ENCODE data around the gene ATRN. TPM values are rescaled to one million over a fixed set of nuclear protein-coding genes. Genes with fewer than 3 reads are reported as not detected.

Gene ATRN
- total and polyA plus RNA-seq, 4 donors = 4.0 to 33.4 (median 16.4) TPM

- Histone ChIP-seq H3K9me3 (ENCODE audit: control insufficient read depth, low read length) (no peaks in the 10 kb centered on the region), H3K27me3 (ENCODE audit: control insufficient read depth in 1 of 2, insufficient read depth in 2 of 2, low read length in 1 of 2) (no peaks in the 10 kb centered on the region), H3K27ac (ENCODE audit: low read depth in 1 of 2, low read length in 2 of 2) (no peak overlapping the region), H3K36me3 (ENCODE audit: control insufficient read depth in 1 of 2, insufficient read depth in 2 of 2, low read length in 1 of 2) (peaks cover 0 to 3% of the 10 kb centered on the region in 2 donors), H3K4me1 (ENCODE audit: control insufficient read depth in 1 of 2, insufficient read depth in 2 of 2, low read length in 2 of 2) (no peaks in the 10 kb centered on the region), H3K4me3 (ENCODE audit: low read length in 2 of 2) (no peak overlapping the region)
- ATAC-seq (ENCODE audit: low FRiP score) = no peak
- WGBS, 2 donors = 84 to 94% methylated on average over 1 of the region's 1 CpG
- intact Hi-C loops (cut with DNase I) = no loop called here
- no peak for DNase-seq
Measured at GRCh38 chr20:3635346-3635745, 164.5 kb downstream of the ATRN start.

DNA sequence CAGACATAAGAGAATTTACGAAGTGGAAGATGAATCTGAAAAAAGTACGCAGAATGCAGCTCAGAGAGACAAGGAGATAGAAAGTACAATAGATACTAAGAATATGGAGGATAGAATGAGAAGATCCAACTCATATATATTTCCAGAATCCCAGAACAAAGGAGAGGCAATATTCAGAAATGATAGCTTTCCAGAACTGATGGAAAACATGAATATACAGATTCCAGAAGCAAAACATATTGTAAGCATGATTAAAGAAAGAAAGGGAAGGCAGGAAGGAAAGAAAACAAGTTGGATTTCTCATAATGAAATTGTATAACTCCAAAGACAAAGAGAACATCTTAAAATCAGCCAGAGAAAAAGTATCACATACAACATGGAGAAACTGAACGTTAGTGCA lies 169.4 kb downstream of the ATRN start:
- ATAC-seq (ENCODE audit: low FRiP score) (no peak), DNase-seq (no peak)
- Histone ChIP-seq H3K27ac (ENCODE audit: low read depth in 1 of 2, low read length in 2 of 2) (no peak overlapping the region), H3K36me3 (ENCODE audit: control insufficient read depth in 1 of 2, insufficient read depth in 2 of 2, low read length in 1 of 2) (peaks cover 5 to 9% of the 10 kb centered on the region in 2 donors), H3K9me3 (ENCODE audit: control insufficient read depth, low read length) (no peaks in the 10 kb centered on the region), H3K4me3 (ENCODE audit: low read length in 2 of 2) (no peak overlapping the region), H3K27me3 (ENCODE audit: control insufficient read depth in 1 of 2, insufficient read depth in 2 of 2, low read length in 1 of 2) (no peaks in the 10 kb centered on the region), H3K4me1 (ENCODE audit: control insufficient read depth in 1 of 2, insufficient read depth in 2 of 2, low read length in 2 of 2) (no peaks in the 10 kb centered on the region)
- intact Hi-C loops (cut with DNase I) = no loop called here
- WGBS, 2 donors = 81 to 96% methylated on average over 3 of the region's 3 CpGs

DNA sequence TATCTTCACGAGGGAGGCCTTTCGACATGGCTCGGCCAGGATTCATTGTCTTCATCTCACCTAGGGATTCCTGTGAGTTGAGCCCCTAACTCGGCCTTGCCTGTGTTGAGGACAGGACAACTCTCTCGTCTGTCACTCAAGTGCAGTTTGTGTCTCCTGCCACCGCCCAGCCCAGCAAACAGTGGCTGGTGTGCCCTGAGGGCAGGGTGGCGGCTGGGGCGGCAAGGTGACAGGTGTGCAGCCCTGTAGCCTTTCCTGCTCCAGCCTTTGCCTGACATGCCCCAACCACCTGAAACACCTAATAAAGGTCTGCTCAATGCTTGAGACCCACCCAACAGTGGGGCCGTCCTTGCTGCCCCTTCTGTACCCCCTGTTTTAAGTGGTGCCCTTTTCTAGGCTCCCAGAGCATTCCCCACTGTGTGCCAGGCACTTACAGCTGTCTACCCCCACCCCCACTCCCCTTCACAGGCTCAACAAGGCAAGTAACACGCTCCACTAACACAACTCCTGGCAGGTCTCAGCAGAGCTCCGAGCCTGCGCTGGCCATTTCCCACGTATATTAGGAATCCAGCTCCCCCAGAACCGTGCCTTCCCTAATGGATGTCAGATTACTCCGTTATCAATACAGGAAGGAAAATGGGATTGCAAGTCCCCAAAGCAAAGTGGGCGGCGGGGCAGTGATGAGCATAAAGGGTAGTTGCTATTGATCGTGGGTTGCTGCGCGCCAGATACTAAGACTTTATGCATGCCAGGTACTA lies 174.7 kb downstream of the ATRN start:
- DNase-seq (no peak), ATAC-seq (ENCODE audit: low FRiP score) (no peak)
- 93 to 95% methylated on average over 20 of the region's 20 CpGs for WGBS, 2 donors
- Histone ChIP-seq H3K27me3 (ENCODE audit: control insufficient read depth in 1 of 2, insufficient read depth in 2 of 2, low read length in 1 of 2) (no peaks in the 10 kb centered on the region), H3K9me3 (ENCODE audit: control insufficient read depth, low read length) (no peaks in the 10 kb centered on the region), H3K4me1 (ENCODE audit: control insufficient read depth in 1 of 2, insufficient read depth in 2 of 2, low read length in 2 of 2) (no peaks in the 10 kb centered on the region), H3K27ac (ENCODE audit: low read depth in 1 of 2, low read length in 2 of 2) (no peak overlapping the region), H3K4me3 (ENCODE audit: low read length in 2 of 2) (no peak overlapping the region), H3K36me3 (ENCODE audit: control insufficient read depth in 1 of 2, insufficient read depth in 2 of 2, low read length in 1 of 2) (peaks cover 9 to 12% of the 10 kb centered on the region in 2 donors)
- intact Hi-C loops (cut with DNase I) = no loop called here

DNA sequence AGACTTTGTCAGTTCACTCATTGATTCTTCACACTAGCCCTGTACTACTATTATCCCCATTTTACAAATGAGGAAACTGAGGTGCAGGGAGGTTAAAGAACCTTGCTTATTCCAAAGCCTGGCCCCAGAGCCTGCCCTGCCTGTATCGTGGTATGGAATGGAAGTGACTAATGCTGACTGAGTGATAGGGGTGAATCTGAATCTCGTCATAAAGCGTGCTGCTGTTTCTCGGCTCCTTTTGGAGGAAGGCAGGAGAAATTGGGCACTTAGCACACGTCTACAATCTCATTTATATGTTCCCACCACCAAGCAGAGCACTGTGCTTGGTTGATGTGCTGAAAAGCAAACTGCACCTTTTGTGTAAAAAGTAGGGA lies 175.2 kb downstream of the ATRN start:
- H3K4me3 ChIP-seq (ENCODE audit: low read length in 2 of 2) = no peak overlapping the region
- DNase-seq (no peak), ATAC-seq (ENCODE audit: low FRiP score) (no peak)
- H3K27me3 ChIP-seq (ENCODE audit: control insufficient read depth in 1 of 2, insufficient read depth in 2 of 2, low read length in 1 of 2) = no peaks in the 10 kb centered on the region
- H3K27ac ChIP-seq (ENCODE audit: low read depth in 1 of 2, low read length in 2 of 2) = no peak overlapping the region
- intact Hi-C loops (cut with DNase I) = no loop called here
- 86 to 90% methylated on average over 5 of the region's 5 CpGs for WGBS, 2 donors
- peaks cover 9 to 12% of the 10 kb centered on the region in 2 donors for H3K36me3 ChIP-seq (ENCODE audit: control insufficient read depth in 1 of 2, insufficient read depth in 2 of 2, low read length in 1 of 2)
- H3K4me1 ChIP-seq (ENCODE audit: control insufficient read depth in 1 of 2, insufficient read depth in 2 of 2, low read length in 2 of 2) = no peaks in the 10 kb centered on the region
- H3K9me3 ChIP-seq (ENCODE audit: control insufficient read depth, low read length) = no peaks in the 10 kb centered on the region

DNA sequence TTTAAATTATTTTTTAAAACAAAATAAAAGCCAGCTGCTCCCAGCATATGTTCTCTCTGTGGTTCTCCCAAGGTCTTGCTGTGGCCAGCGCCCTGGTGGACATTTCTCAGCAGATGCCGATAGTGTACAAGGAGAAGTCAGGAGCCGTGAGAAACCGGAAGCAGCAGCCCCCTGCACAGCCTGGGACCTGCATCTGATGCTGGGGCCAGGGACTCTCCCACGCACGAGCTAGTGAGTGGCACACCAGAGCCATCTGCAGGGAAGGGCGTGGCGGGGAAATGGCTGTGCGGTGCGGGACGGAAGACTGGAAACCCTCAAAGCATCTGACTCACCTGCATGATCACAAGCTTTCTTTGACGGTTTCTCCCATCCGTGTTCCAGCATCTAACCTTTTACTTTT lies 175.8 kb downstream of the ATRN start:
- 91 to 92% methylated on average over 13 of the region's 13 CpGs for WGBS, 2 donors
- no peak overlapping the region for H3K27ac ChIP-seq (ENCODE audit: low read depth in 1 of 2, low read length in 2 of 2)
- ATAC-seq (ENCODE audit: low FRiP score) (no peak), DNase-seq (no peak)
- no peaks in the 10 kb centered on the region for H3K4me1 ChIP-seq (ENCODE audit: control insufficient read depth in 1 of 2, insufficient read depth in 2 of 2, low read length in 2 of 2)
- no peak overlapping the region for H3K4me3 ChIP-seq (ENCODE audit: low read length in 2 of 2)
- no peaks in the 10 kb centered on the region for H3K27me3 ChIP-seq (ENCODE audit: control insufficient read depth in 1 of 2, insufficient read depth in 2 of 2, low read length in 1 of 2)
- H3K9me3 ChIP-seq (ENCODE audit: control insufficient read depth, low read length) = no peaks in the 10 kb centered on the region
- intact Hi-C loops (cut with DNase I) = no loop called here
- H3K36me3 ChIP-seq (ENCODE audit: control insufficient read depth in 1 of 2, insufficient read depth in 2 of 2, low read length in 1 of 2) = peaks cover 9 to 12% of the 10 kb centered on the region in 2 donors

GRCh38 chr20:3647473-3647872 lies 176.7 kb downstream of the ATRN start:
- no peak for ATAC-seq (ENCODE audit: low FRiP score)
- intact Hi-C loops (cut with DNase I) = no loop called here

GRCh38 chr20:3648951-3649350 lies 178.1 kb downstream of the ATRN start:
- Histone ChIP-seq H3K27ac (ENCODE audit: low read depth in 1 of 2, low read length in 2 of 2) (no peak overlapping the region), H3K27me3 (ENCODE audit: control insufficient read depth in 1 of 2, insufficient read depth in 2 of 2, low read length in 1 of 2) (no peaks in the 10 kb centered on the region), H3K4me3 (ENCODE audit: low read length in 2 of 2) (no peak overlapping the region), H3K36me3 (ENCODE audit: control insufficient read depth in 1 of 2, insufficient read depth in 2 of 2, low read length in 1 of 2) (peaks cover 4 to 11% of the 10 kb centered on the region in 2 donors), H3K9me3 (ENCODE audit: control insufficient read depth, low read length) (peaks cover 1% of the 10 kb centered on the region), H3K4me1 (ENCODE audit: control insufficient read depth in 1 of 2, insufficient read depth in 2 of 2, low read length in 2 of 2) (no peaks in the 10 kb centered on the region)
- no peak for ATAC-seq (ENCODE audit: low FRiP score)
- DNase-seq = no peak
- intact Hi-C loops (cut with DNase I) = no loop called here
- 92 to 93% methylated on average over 9 of the region's 9 CpGs for WGBS, 2 donors

More at GRCh38 chr20:3647473-3647872, 176.7 kb downstream of the ATRN start:
- Histone ChIP-seq H3K27me3 (ENCODE audit: control insufficient read depth in 1 of 2, insufficient read depth in 2 of 2, low read length in 1 of 2) (no peaks in the 10 kb centered on the region), H3K4me1 (ENCODE audit: control insufficient read depth in 1 of 2, insufficient read depth in 2 of 2, low read length in 2 of 2) (no peaks in the 10 kb centered on the region), H3K9me3 (ENCODE audit: control insufficient read depth, low read length) (no peaks in the 10 kb centered on the region), H3K27ac (ENCODE audit: low read depth in 1 of 2, low read length in 2 of 2) (no peak overlapping the region), H3K36me3 (ENCODE audit: control insufficient read depth in 1 of 2, insufficient read depth in 2 of 2, low read length in 1 of 2) (peaks cover 6 to 11% of the 10 kb centered on the region in 2 donors), H3K4me3 (ENCODE audit: low read length in 2 of 2) (no peak overlapping the region)
- DNase-seq = no peak

GRCh38 chr20:3651204-3651962 lies 180.6 kb downstream of the ATRN start:
- peaks cover under 1 to 4% of the 10 kb centered on the region in 2 donors for H3K36me3 ChIP-seq (ENCODE audit: control insufficient read depth in 1 of 2, insufficient read depth in 2 of 2, low read length in 1 of 2)
- ATAC-seq (ENCODE audit: low FRiP score) = no peak
- intact Hi-C loops (cut with DNase I) = no loop called here

DNA sequence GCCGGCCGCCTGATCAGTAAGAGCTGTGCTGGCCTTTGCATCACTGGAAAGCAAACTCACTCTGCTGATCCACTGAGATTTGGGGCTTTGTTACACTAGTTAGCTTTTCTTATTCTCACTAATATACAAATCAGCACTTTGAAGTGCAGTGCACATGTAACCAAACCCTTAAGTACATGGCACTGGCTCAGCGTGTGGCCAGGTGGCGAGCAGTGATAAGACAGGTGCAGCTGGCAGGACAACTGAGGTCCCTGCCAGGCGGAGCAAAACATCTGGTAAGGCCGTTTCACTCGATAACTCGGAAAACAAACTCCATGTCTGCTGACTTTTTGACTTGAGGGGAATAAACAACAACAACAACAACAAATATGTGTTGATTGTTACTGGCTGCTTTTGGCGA lies 181.4 kb downstream of the ATRN start:
- Histone ChIP-seq H3K4me3 (ENCODE audit: low read length in 2 of 2) (no peak overlapping the region), H3K9me3 (ENCODE audit: control insufficient read depth, low read length) (peaks cover 1% of the 10 kb centered on the region), H3K4me1 (ENCODE audit: control insufficient read depth in 1 of 2, insufficient read depth in 2 of 2, low read length in 2 of 2) (no peaks in the 10 kb centered on the region), H3K27ac (ENCODE audit: low read depth in 1 of 2, low read length in 2 of 2) (no peak overlapping the region), H3K36me3 (ENCODE audit: control insufficient read depth in 1 of 2, insufficient read depth in 2 of 2, low read length in 1 of 2) (peaks cover 0 to 2% of the 10 kb centered on the region in 2 donors), H3K27me3 (ENCODE audit: control insufficient read depth in 1 of 2, insufficient read depth in 2 of 2, low read length in 1 of 2) (no peaks in the 10 kb centered on the region)
- ATAC-seq (ENCODE audit: low FRiP score) (no peak), DNase-seq (no peak)
- WGBS, 2 donors = 93 to 97% methylated on average over 9 of the region's 9 CpGs
- intact Hi-C loops (cut with DNase I) = no loop called here

More at GRCh38 chr20:3651204-3651962, 180.6 kb downstream of the ATRN start:
- Histone ChIP-seq H3K27me3 (ENCODE audit: control insufficient read depth in 1 of 2, insufficient read depth in 2 of 2, low read length in 1 of 2) (no peaks in the 10 kb centered on the region), H3K27ac (ENCODE audit: low read depth in 1 of 2, low read length in 2 of 2) (no peak overlapping the region), H3K4me3 (ENCODE audit: low read length in 2 of 2) (no peak overlapping the region), H3K9me3 (ENCODE audit: control insufficient read depth, low read length) (peaks cover 1% of the 10 kb centered on the region), H3K4me1 (ENCODE audit: control insufficient read depth in 1 of 2, insufficient read depth in 2 of 2, low read length in 2 of 2) (no peaks in the 10 kb centered on the region)
- DNase-seq = no peak
- WGBS, 2 donors = 77 to 86% methylated on average over 9 of the region's 9 CpGs

Measured in aorta (tissue), 5 donors.